Smooth muscle cell of the umbilical artery (primary cell): Measurements from ENCODE around the gene MYOD1. TPM values are rescaled to one million over a fixed set of nuclear protein-coding genes. Genes with fewer than 3 reads are reported as not detected.

Experiments used
- total RNA-seq: library from RNA; depleted of rRNA; stranded (reverse); fragments of >200 nt; gene quantifications from 2 replicates; pipeline ENCODE4 v1.2.3, GENCODE V29; 2014

The MYOD1 gene
- not detected in 2 replicates for total RNA-seq

DNA sequence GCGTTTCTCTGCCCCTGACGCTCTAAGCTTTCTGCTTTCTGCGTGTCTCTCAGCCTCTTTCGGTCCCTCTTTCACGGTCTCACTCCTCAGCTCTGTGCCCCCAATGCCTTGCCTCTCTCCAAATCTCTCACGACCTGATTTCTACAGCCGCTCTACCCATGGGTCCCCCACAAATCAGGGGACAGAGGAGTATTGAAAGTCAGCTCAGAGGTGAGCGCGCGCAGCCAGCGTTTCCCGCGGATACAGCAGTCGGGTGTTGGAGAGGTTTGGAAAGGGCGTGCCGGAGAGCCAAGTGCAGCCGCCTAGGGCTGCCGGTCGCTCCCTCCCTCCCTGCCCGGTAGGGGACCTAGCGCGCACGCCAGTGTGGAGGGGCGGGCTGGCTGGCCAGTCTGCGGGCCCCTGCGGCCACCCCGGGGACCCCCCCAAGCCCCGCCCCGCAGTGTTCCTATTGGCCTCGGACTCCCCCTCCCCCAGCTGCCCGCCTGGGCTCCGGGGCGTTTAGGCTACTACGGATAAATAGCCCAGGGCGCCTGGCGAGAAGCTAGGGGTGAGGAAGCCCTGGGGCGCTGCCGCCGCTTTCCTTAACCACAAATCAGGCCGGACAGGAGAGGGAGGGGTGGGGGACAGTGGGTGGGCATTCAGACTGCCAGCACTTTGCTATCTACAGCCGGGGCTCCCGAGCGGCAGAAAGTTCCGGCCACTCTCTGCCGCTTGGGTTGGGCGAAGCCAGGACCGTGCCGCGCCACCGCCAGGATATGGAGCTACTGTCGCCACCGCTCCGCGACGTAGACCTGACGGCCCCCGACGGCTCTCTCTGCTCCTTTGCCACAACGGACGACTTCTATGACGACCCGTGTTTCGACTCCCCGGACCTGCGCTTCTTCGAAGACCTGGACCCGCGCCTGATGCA is at the start of gene MYOD1:
TSS of gene MYOD1 (plus strand) at position 544 of the 910 bp plus-strand sequence. CDS start at position 756, 212 bp downstream.

DNA sequence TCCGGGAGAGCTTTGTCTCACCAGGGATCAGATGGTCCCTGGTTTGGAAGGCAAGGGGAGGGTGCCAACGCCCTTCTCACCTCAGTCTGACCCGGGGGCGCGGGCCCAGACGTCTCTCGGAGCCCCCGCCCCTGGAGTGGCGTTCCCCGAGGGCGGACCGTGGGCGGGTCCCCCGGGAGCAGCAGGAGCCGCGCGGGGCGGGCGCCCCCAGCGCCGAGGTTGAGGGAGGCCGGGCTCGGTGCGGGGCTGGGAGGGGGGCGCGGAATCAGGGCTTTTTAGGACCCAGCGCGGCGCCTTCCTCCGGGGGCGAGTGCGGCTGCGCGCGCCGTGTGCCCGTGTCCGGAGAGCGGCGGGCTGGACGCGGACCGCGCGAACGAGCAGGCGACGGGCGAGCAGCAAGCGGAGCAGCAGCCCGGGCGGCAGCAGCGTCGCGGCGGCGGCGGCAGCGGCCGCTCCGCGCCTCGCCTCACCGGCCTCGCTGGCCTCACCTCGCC is 15.1 kb downstream of the MYOD1 start, which contains the start of gene KCNC1:
TSS of gene KCNC1 (plus strand) at position 364 of the 494 bp plus-strand sequence. CDS start 1,222 bp downstream, outside the sequence.

Other genes with a start within 250 kb of the MYOD1 start
- not detected in 2 replicates for gene ABCC8, start 242.7 kb upstream of the MYOD1 start, total RNA-seq
- not detected in 2 replicates for gene USH1C, start 175.2 kb upstream of the MYOD1 start, total RNA-seq
- not detected in 2 replicates for gene OTOG, start 172.3 kb upstream of the MYOD1 start, total RNA-seq
- gene KCNC1, start 15.2 kb downstream of the MYOD1 start, total RNA-seq, result not detected in 2 replicates